ENCODE results near the gene RNF151. TPM values are rescaled to one million over a fixed set of nuclear protein-coding genes. Genes with fewer than 3 reads are reported as not detected.

Gene RNF151
- total RNA-seq, 1 experiment from 2014 or later = not detected

GRCh38 chr16:2008009-2008526 is 41.4 kb downstream of the RNF151 start:
- TF ChIP-seq CTCF (IDR thresholded peaks at IDR 0.05; ENCODE audit: unreplicated experiment) = no peak
- H3K27ac Mint-ChIP-seq (ENCODE audit: low read depth, unreplicated experiment) = peak overlapping the region; percentile 85
- POLR2A ChIA-PET = interaction anchor here (0.6 to 4.2 kb wide), 43 partner anchors 9 to 524 kb away, joined by 3 to 72 read pairs (median 4); partner anchors contain the start of genes ECI1, FAHD1, GFER and HAGH
- BruUV-seq (replicated peaks) = TSS peak; percentile 62
- CTCF ChIA-PET = interaction anchor here (0.7 to 1.8 kb wide), 6 partner anchors 19 to 178 kb away, joined by 3 to 9 read pairs (median 4); partner anchors contain the start of genes NTHL1, RPS2 and TSC2
- intact Hi-C loops (cut with micrococcal nuclease) = no loop called here
- peaks cover 32% of the 10 kb centered on the region for H3K36me3 Mint-ChIP-seq (ENCODE audit: insufficient read depth, unreplicated experiment)
- H3K27me3 Mint-ChIP-seq (ENCODE audit: insufficient read depth, unreplicated experiment) = no peaks in the 10 kb centered on the region
- peak; percentile 98 for DNase-seq (ENCODE audit: unreplicated experiment)
- peak overlapping the region; percentile 79 for H3K4me3 Mint-ChIP-seq (ENCODE audit: unreplicated experiment)
- H3K4me1 Mint-ChIP-seq (ENCODE audit: insufficient read depth, unreplicated experiment) = peaks cover 17% of the 10 kb centered on the region
- no peaks in the 10 kb centered on the region for H3K9me3 Mint-ChIP-seq (ENCODE audit: unreplicated experiment)

GRCh38 chr16:2008631-2009163 is 42.0 kb downstream of the RNF151 start:
- BruUV-seq (replicated peaks) = TSS peak; percentile 54
- Mint-ChIP-seq H3K27ac (ENCODE audit: low read depth, unreplicated experiment) (peak overlapping the region; percentile 85), H3K36me3 (ENCODE audit: insufficient read depth, unreplicated experiment) (peaks cover 26% of the 10 kb centered on the region), H3K4me3 (ENCODE audit: unreplicated experiment) (peak overlapping the region; percentile 79), H3K27me3 (ENCODE audit: insufficient read depth, unreplicated experiment) (no peaks in the 10 kb centered on the region), H3K4me1 (ENCODE audit: insufficient read depth, unreplicated experiment) (peaks cover 17% of the 10 kb centered on the region), H3K9me3 (ENCODE audit: unreplicated experiment) (no peaks in the 10 kb centered on the region)
- CTCF ChIA-PET = interaction anchor here (0.6 to 1.8 kb wide), 5 partner anchors 19 to 179 kb away, joined by 3 to 9 read pairs (median 4); partner anchors contain the start of genes NTHL1 and TSC2
- POLR2A ChIA-PET = interaction anchor here (0.6 to 4.2 kb wide), 41 partner anchors 8 to 523 kb away, joined by 3 to 72 read pairs (median 5); partner anchors contain the start of genes ECI1, FAHD1, GFER and HAGH
- DNase-seq (ENCODE audit: unreplicated experiment) = peak; percentile 67
- no peak for TF ChIP-seq CTCF (IDR thresholded peaks at IDR 0.05; ENCODE audit: unreplicated experiment)
- intact Hi-C loops (cut with micrococcal nuclease) = no loop called here

GRCh38 chr16:2009164-2009711 is 42.6 kb downstream of the RNF151 start:
- peak overlapping the region; percentile 97 for H3K27ac Mint-ChIP-seq (ENCODE audit: low read depth, unreplicated experiment)
- peaks cover 17% of the 10 kb centered on the region for H3K4me1 Mint-ChIP-seq (ENCODE audit: insufficient read depth, unreplicated experiment)
- peak overlapping the region; percentile 79 for H3K4me3 Mint-ChIP-seq (ENCODE audit: unreplicated experiment)
- BruUV-seq (replicated peaks) = no TSS peak
- no peak for DNase-seq (ENCODE audit: unreplicated experiment)
- no peak for TF ChIP-seq CTCF (IDR thresholded peaks at IDR 0.05; ENCODE audit: unreplicated experiment)
- CTCF ChIA-PET = interaction anchor here (0.6 to 1.8 kb wide), 4 partner anchors 14 to 131 kb away, joined by 3 to 9 read pairs (median 4); no protein-coding TSS in a partner anchor
- POLR2A ChIA-PET = interaction anchor here (0.8 to 4.2 kb wide), 27 partner anchors 10 to 506 kb away, joined by 3 to 72 read pairs (median 6); partner anchors contain the start of genes ECI1, GFER, NDUFB10 and NHERF2
- no peaks in the 10 kb centered on the region for H3K27me3 Mint-ChIP-seq (ENCODE audit: insufficient read depth, unreplicated experiment)
- peaks cover 23% of the 10 kb centered on the region for H3K36me3 Mint-ChIP-seq (ENCODE audit: insufficient read depth, unreplicated experiment)
- H3K9me3 Mint-ChIP-seq (ENCODE audit: unreplicated experiment) = no peaks in the 10 kb centered on the region
- intact Hi-C loops (cut with micrococcal nuclease) = no loop called here
